NCI-H345 treated with DMSO at 0.1 percent for 48 hours (cell line): ENCODE measurements around the gene CIBAR2.

Experiments used
- DNase-seq: peaks from one replicate; lab custom pipeline; 2025; ENCODE audit not compliant: unreplicated experiment; lab: John Stamatoyannopoulos, UW

CIBAR2 gene

DNA sequence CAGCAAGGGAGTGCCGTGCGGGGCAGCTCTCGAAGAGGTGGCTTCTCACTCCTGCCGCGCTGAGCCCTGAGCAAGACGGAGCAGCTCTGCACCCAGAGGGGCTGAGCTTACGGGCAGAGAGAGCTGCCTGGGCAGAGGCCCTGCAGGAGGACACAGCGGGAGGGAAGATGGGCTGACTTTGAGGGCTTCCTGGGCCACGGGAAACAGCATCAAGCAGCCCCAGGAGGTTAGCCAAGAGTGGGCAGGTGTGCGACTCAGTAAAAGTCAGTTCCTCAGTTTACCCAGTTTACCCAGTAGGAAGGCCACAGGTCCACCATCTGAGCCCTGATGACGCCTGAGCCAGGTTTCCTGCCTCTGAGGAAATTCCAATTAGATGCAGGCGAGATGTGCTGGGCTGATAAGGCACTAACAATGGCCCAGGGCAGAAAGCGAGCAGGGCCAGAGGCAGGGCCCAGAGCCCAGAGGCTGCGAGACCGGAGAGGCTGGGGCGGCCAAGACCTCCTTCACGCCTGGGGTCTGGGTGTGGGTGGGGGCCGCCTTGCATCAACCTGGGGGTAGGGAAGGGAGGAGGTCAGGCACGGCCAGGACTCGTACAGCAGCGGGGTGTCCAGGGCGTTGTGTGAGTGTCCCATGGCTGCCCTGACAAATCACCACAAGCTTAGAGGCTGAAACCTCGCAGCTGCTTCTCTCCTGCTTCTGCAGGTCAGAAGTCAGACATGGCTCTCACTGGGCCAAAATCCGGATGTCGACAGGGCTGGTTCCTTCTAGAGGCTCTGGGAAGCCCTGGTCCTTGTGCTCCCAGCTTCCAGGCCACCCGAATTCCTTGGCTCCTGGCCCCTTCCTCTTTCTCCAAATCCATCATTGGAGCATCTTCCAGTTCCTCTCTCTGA is 32.0 kb upstream of the CIBAR2 start:
- no peak for DNase-seq

DNA sequence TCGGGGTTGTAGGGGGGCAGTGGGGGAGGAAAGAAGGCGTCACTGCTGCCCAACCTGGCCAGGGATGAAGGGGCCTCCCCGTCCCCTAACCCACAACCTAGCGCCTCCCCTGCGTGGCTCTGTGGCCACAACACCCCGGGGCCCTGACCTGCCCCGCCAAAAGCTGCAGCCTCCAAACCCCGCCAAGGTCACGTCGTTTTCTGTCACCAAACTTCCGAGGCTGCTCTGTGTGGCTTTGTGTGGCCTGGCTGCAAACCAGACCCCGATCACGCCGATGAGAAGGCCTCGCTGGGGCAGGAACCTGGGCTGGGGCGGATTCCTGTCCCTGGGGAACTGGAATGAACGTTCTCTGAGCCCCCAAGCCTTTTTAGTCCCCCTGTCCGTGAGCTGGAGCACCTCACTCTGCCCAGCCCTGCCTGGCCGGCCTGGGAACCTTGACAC is 30.5 kb upstream of the CIBAR2 start:
- no peak for DNase-seq

DNA sequence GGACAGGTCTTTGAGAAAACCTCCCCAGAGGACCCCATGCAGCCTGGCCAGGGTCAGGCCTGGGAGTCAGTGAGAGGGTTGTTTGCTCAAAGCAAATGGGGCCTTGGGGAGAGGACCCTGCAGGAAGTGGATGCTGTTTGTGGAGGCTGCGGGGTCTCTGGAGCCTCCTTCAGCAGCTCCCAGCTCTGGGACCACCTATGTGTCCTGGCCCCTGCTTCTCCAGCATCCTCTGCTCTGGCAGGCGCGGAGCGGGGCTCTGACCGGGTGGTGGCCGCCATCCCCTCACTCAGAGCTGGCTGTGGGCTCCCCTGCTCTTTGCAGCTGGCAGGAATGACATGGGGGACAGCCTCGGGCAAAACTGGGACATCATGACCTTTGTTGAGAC is 29.8 kb upstream of the CIBAR2 start:
- DNase-seq = no peak

DNA sequence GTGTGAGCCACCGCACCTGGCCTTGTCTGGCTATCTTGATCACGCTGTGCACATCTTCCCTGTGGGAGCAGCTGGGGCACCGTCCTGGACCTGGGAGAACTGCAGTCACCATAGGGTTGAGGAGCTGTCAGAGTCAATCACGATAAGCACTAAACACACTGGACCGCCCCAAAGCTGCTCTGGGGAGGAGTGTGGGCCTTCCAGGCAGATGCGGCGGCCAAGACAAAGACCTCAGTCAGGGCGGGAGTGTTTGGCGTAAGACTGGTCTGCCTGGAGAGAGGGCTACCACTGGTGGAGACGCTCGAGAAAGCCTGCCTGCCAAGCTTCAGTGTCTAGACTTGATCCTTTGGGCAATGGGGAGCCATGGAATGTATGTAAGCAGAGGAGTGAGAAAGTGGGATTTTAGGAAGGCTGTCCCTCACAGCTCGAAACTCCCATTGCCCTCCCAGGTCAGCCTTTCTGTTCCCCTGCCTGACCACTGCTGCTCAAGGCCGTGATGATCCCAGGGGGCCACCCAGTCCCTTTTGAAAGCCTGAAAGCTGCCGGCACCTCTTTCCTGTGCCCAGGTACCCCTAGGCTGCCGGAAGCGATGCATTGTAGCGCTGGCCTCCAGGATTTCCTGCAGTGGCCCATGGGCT is 29.3 kb upstream of the CIBAR2 start:
- DNase-seq = no peak

DNA sequence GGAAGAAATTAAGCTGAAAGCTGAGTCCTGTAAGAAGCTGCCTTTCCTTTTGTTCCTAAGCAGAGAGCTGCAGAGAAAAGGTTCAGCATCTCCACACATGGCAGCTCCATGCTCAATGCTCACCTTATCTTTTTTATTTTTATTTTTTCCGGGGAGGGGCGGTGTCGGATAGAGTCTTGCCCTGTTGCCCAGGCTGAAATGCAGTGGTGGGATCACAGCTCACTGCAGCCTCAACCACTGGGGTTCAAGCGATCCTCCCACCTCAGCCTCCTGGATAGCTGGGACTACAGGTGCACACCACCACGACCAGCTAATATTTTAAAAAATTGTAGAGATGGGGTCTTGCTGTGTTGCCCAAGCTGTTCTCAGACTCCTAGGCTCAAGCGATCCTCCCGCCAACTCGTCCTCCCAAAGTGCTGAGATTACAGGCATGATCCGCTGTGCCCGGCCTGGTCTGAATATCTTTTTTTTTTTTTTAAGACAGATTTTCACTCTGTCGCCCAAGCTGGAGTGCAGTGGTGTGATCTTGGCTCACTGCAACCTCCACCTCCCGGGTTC is 28.3 kb upstream of the CIBAR2 start:
- DNase-seq = no peak

DNA sequence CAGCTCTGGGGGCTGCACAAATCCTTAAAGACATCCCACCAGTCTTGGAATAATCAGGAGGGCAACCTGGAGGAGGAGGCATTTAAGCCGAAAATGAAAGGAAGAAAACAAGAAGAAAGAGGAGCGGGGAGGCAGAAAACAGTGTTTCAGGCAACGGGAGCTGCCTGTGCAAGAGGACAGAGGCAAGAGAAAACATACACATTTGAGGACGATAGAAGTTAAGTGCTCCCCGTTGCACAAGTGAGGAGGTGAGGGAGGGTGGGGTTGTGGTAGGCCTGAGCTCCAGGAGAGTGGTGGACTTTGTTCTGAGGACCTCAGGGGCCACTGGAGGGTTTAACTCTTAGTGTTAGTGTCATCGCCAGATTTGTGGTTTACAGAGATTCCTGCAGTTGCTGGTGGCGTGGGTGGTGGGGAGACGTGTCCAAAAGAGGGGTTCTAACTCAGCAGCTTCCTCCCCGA is 27.6 kb upstream of the CIBAR2 start:
- no peak for DNase-seq

DNA sequence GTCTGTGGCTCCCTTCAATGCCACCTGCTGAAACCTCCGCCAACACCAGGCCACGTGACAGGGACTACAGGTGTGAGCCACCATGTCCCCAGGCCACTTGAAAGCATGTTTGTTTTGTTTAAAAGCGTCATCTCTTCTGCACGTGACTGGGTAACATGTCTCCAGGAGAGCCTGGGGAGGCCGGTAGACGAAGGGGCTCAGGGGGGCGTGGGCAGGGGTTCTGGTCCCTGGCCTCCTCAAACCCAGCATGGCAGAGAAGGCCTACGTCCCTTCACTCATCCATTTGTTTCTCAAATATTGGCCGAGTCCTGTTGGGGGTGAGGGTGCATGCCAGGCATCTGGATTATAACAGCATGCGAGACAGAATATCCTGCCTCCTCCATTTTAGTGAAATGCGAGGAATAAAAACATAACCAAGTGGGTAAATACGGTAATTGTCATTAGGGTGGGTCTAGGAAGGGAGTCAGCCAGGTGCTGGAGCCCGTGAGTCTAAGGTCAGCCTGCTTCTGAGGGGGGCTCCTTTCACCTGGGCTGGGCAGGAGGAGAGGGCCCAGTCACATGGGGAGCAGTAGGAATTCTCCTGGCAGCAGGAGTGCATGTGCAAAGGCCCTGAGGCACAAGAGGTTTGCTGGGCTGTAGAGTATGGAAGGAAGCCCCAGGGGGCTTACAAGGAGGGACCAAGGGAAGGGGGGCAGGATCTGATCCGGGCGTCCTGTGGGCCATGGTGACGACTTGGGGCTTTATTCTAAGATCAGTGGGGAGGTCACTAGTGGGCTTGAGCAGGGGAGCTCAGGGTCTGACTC is 26.8 kb upstream of the CIBAR2 start:
- peak; percentile 24 for DNase-seq

DNA sequence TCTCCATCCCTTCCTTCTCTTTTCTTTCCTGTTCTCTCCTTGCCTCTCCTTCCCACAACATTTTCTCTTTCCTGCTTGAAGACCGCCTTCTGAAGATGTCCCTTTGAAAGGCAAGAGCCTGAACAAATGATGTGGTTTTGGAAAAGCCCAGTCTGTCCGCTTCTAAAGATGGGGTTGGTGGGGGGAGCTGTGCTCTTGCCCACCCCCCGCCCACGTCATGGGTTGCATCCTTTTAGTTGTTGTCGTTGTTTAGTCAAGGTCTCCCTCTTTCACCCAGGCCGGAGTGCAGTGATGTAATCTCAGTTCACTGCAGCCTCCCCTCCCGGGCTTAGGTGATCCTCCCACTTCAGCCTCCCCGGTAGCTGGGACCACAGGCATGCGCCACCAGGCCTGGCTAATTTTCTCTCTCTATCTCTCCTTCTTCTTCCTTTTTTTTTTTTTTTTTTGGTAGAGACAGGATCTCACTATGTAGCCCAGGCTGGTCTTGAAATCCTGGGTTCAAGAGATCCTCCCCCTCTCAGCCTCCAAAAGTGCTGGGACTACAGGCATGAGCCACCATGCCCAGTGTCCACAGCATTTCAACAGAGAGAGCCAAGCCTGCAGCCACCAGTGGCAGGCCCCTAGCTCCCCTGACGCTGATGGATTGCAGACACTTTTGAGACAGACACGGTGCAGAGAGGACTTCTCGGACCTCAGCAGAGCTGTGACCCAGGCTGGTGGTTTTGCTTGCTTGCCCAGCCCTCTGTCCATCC is 26.0 kb upstream of the CIBAR2 start:
- DNase-seq = no peak

DNA sequence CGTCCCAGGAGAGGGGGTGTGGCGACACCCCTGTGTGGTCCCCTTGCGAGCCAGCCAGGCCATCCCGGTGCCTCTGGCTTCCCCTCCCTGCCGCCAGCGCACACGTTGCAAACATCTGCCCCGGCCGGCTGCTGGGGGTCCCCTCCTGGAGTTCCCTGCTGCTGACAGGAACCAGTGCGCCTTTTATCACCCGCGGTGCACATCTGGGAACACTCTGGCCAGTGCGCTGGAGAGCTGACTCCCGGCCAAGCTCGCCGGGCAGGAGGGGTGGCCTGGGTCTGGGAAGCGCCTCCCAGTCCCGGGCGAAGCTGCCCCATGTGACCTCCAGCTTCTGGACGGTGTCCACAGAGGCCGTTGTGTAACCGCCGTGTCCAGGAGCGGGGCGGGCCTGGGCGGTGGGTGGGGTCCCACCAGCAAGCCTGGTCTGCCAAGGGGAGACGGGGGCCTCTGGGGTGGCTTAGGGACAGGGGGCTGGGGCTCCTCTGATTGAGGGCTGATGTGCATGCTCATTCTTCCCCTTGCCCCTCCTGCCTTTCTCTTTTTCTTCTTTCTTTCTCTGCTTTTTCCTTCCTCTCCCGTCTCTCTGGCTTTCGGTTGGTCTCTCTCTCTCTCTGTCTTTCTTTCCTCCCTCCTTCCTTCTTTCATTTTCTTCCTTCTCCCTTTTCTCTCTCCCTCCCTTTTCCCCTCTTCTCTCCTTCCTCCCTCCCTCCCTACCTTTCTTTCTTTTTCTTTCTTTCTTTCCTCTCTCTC is 25.2 kb upstream of the CIBAR2 start:
- DNase-seq = no peak

DNA sequence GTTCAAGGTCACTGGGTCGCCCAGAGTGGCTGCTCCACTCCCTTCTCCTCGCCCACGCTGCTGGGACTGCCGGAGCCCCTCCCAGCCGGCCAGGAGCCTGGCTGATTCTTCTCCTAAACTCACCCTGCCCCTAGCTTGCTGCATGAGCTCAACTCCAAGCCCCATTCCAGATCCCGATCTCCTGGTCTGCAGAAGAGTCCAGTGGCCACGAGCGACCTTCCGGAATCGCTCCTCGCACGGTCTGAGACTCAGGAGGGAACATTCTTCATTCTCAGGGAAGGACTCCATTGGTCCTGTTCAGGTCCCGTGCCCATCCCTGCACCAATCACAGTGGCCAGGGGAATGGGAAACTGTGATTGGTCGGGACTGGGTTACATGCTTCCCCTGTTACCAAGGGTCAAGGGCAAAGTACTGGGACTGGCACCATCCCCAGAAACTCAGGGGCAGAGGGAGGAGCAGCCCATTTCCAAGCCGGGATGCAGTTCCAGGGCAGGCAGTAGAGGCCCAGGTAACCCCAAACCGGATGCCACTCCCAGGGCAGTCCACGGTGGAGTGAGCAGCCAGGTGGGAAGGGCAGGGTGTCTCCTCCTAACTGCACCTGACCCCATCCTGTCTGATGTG is 24.5 kb upstream of the CIBAR2 start:
- DNase-seq = no peak

DNA sequence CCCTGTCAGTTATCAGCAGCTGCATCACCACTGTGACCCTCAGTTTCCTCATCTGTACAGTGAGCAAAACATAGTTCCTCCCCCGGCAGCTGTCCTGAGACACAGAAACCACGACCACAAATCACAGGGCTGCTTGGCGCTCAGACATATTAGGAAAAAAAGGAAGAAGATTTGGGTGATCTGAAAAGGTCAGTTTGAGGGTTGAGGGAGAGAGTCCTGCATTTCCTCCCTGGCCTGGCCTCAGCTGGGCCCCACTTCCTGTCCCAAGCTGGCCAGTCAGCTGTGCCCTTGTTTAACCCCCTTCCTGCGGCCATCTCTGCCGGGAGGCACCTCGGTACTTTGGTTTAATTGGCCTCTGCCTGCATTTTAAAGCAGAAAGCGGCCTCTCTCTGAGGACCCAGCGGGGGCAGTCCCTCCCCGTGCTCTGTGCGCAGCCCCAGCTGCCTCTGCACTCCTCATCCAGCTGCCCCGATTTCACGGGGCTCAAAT is 24.0 kb upstream of the CIBAR2 start:
- DNase-seq = no peak

DNA sequence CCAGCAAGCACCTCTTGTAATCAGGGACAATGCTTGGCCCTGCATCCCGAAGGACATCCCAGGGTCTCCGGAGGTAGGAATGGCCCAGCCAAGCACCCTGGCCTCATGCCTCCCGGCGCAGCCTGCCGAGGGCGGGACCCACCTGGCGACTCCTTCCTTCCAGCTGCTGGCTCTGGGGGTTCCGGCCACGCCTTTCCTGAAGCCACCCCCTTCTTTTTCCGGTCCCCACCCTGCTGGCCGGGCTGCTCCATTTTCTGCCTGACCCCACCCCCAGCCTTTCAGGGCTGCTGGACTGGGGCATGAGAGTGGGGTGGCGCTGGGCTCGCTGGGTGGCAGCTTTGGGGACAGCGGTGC is 22.5 kb upstream of the CIBAR2 start:
- no peak for DNase-seq

DNA sequence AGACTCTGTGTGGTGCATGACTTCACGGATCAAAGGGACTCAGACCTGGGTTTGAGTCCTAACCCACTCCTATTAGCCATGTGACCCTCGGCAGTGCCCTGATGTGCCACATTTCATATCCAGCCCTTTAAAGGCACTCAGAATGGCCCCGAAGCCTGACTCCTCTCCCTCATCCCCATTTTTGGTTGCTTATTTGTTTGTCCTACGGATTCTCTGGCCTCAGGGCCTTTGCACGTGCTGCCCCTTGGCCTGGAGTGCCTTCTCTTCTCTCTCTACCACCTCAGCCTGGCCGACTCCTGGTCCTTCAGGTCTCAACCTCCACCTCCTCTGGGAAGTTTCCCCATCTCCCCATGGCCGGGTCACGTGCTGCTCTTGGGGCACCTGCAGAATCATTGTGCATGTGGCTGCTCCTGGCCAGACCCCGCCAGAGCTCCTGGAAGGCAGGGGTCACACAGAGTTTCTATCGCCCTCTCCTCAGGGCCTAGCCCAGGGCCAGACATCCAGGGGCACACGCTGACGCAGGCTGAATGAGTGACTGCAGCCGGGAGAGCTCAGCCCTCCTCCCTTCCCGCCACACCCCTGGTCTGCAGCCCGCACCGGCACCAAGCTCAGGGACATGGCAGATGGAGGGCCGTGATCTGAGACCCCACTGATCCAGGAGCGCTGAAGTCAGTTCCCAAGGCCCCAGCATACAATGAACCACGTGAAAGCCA is 22.0 kb upstream of the CIBAR2 start:
- no peak for DNase-seq

DNA sequence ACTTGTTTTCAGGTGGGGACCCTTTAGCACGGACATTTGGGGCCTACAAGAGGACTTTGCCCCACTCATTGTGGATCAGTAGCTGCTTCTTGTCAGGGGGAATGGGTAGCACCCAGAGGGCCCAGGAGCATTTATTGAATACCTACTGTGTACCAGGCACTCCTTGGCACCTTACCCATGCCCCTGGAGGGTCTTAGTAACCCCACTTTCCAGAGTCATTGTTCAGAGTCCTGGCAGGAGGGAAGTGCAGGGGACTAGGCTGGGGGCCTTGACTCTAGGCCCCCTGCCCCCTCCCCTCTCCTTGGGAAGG is 21.0 kb upstream of the CIBAR2 start:
- DNase-seq = no peak

DNA sequence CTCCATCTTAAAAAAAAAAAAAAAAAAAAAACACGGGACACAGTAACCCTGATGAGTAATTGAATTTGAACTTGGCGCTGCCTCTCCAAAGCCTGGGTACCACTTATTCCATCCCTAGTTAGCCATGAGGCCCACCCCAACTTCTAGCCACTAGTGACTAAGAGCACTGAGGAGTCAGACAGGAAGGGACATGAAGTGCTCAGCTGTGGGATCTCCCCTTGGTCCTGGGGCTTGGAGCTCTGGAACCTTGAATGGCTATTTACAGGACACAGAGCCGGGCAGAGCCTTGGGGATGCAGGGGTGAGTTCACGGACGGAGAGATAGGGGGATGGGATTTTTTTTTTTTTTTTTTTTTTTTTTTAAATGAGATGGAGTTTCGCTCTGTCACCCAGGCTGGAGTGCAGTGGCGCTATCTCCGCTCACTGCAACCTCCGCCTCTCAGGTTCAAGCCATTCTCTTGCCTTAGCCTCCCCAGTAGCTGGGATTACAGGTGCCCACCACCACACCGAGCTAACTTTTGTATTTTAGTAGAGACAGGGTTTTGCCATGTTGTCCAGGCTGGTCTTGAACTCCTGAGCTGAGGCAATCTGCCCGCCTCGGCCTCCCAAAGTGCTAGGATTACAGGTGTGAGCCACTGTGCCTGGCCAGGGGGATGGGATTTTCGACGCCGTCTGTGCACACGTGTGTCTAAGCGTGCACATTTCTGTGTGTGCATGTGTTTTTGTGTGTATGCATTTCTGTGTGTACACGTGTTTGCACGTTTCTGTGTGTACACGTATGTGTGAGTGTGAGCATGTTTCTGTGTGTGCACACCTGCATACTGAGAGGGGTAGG is 20.4 kb upstream of the CIBAR2 start:
- no peak for DNase-seq

DNA sequence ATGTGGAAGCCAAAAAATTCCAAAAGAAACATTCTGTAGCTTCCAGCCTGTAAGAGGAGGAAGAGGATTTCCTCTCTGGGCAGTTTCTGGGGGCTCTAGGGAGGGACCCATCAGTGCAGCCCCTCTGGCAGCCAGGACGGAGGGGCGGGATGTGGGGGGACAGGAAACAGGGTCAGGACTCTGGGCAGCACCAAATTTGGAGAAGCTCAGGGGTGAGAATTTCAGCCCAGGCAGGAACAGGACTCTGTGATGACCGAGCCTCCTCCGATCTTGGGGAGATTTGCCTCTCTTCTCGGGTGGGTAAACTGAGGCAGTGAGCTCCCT is 18.4 kb upstream of the CIBAR2 start:
- DNase-seq = no peak

DNA sequence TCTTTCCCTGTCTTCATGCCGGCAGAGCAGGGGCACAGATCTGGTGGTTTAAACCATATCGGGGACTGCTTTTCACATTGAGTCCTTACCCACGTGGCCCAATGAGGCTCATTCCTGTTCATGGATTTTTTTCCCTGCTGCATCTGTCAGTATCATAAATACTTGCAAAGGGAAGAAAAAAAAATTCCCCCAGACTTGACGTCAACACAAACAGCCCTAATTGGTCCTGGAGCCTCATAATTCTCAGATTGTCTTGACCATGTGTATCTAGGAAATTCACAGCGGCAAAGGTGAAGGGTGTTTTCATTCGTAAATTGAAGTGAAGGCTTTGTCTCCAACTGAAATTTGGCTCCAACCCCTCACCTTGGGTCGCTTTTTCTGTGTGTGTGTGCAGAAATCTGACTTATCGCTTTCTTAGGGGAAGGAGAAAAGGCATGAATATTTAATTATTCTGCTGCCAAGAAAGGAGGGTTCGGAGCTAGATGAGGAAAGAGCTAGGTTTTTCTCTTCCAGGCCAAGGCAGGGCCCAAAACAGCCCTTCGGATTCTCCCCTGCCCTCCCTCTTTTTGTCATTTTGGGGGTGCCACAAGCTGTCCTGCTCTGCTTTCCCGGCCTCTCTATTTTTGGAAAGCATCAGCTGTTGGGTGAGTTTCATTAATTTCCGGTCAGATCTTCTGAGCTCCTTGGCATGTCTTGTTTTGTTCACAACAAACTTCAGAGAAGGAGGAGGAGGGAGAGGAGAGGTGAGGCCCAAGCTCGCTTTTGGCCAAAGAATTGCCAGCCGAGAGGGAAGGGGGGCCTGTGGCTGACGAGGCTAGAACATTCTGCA is 17.8 kb upstream of the CIBAR2 start:
- no peak for DNase-seq
